H1 (cell line): ENCODE data around the gene ADARB2. TPM values are rescaled to one million over a fixed set of nuclear protein-coding genes. Genes with fewer than 3 reads are reported as not detected.

ENCODE experiments used
- CTCF ChIA-PET: fragments of 300-600 bp; sonication (Branson Sonifier 250); formaldehyde crosslinking; loops from one replicate; lab custom pipeline; 2021; ENCODE audit not compliant: partially characterized antibody; lab: Charles Lee
- POLR2A ChIA-PET: fragments of 300-600 bp; sonication (Branson Sonifier 250); formaldehyde crosslinking; loops from one replicate; lab custom pipeline; 2021; ENCODE audit warnings: inconsistent platforms; ENCODE audit not compliant: partially characterized antibody; lab: Charles Lee
- DNase-seq, 2 experiments: peaks; one replicate each; pipeline versions ENCODE4 v3.0.0 to v3.0.0-alpha.2; 2010 to 2022; ENCODE audit warnings: low spot score in 2 of 2, low read depth in 1 of 2, mixed read lengths in 1 of 2
- FAIRE-seq: peaks from 2 replicates; lab custom pipeline; 2011; peaks lifted over from hg19 to GRCh38; lab: Jason Lieb, UNC
- H2AFZ ChIP-seq: 2 replicates; pipeline ENCODE4 v1.8.1; 2012; ENCODE audit warnings: low read length, inconsistent platforms
- H2AK5ac ChIP-seq: 2 replicates; pipeline ENCODE4 v1.6.1; 2013; ENCODE audit warnings: low read depth, low read length
- H2BK120ac ChIP-seq: replicated peaks from 2 replicates; pipeline ENCODE3; 2013; ENCODE audit warnings: low read depth, low read length, inconsistent platforms
- H2BK12ac ChIP-seq: 2 replicates; pipeline ENCODE4 v1.6.1; 2013; ENCODE audit warnings: low read depth, low read length
- H2BK15ac ChIP-seq: 2 replicates; pipeline ENCODE4 v1.6.1; 2013; ENCODE audit warnings: low read length
- H2BK20ac ChIP-seq: 2 replicates; pipeline ENCODE4 v1.6.1; 2013; ENCODE audit warnings: low read length
- H2BK5ac ChIP-seq: 2 replicates; pipeline ENCODE4 v1.6.1; 2013; ENCODE audit warnings: low read depth, low read length
- H3K14ac ChIP-seq: 2 replicates; pipeline ENCODE4 v1.6.1; 2013; ENCODE audit warnings: inconsistent platforms; ENCODE audit not compliant: insufficient read length
- H3K18ac ChIP-seq: 2 replicates; pipeline ENCODE4 v1.6.1; 2013; ENCODE audit warnings: low read length; ENCODE audit errors: extremely low read depth
- H3K23ac ChIP-seq: 2 replicates; pipeline ENCODE4 v1.6.1; 2013; ENCODE audit warnings: inconsistent platforms; ENCODE audit not compliant: insufficient read length
- H3K23me2 ChIP-seq: 2 replicates; pipeline ENCODE4 v1.6.1; 2013; ENCODE audit warnings: low read depth, low read length
- H3K27ac ChIP-seq: 2 replicates; pipeline ENCODE4 v1.6.1; 2011; ENCODE audit warnings: low read depth, low read length, inconsistent platforms
- H3K27me3 ChIP-seq, 4 experiments: replicated peaks in 1 of 4; 1 replicate in 1 of 4; 2 replicates in 3 of 4; pipeline versions ENCODE4 v1.6.1 to v1.8.1; 2011 to 2013; ENCODE audit warnings: low read length in 3 of 4, mild to moderate bottlenecking in 3 of 4, inconsistent platforms in 2 of 4, mixed read lengths in 2 of 4, moderate library complexity in 1 of 4; ENCODE audit not compliant: control insufficient read depth in 3 of 4, insufficient read depth in 3 of 4; ENCODE audit errors: extremely low read depth in 1 of 4
- H3K36me3 ChIP-seq, 4 experiments: 2 replicates each; pipeline versions ENCODE4 v1.6.1 to v1.8.1; 2011 to 2013; ENCODE audit warnings: mild to moderate bottlenecking in 4 of 4, low read length in 3 of 4, moderate library complexity in 2 of 4, control low read depth in 1 of 4, inconsistent platforms in 1 of 4; ENCODE audit not compliant: insufficient read depth in 4 of 4, control insufficient read depth in 2 of 4
- H3K4ac ChIP-seq: replicated peaks from 2 replicates; pipeline ENCODE3; 2013; ENCODE audit warnings: low read length, low read depth, mixed read lengths, inconsistent platforms; ENCODE audit not compliant: insufficient read length
- H3K4me1 ChIP-seq, 4 experiments: replicated peaks in 1 of 4; 1 replicate in 1 of 4; 2 replicates in 3 of 4; pipeline versions ENCODE4 v1.6.1 to v1.8.1; 2011 to 2013; ENCODE audit warnings: low read length in 3 of 4, inconsistent platforms in 2 of 4, mixed read lengths in 1 of 4; ENCODE audit not compliant: insufficient read depth in 4 of 4, control insufficient read depth in 3 of 4
- H3K4me2 ChIP-seq, 2 experiments: 2 replicates each; pipeline versions ENCODE4 v1.6.1 to v1.8.1; 2011 to 2013; ENCODE audit warnings: low read depth in 2 of 2, low read length in 2 of 2, control low read depth in 1 of 2, inconsistent platforms in 1 of 2, mild to moderate bottlenecking in 1 of 2; ENCODE audit not compliant: insufficient read depth in 1 of 2
- H3K4me3 ChIP-seq, 4 experiments: fragments of 200-600, 300-600 bp in 1 of 4; sonication (generic), shearing (Covaris generic), sonication (Bioruptor Twin) in 1 of 4; 2 replicates each; pipeline versions ENCODE4 v1.5.1 to v1.8.1; 2011 to 2016; ENCODE audit warnings: low read length in 4 of 4, low read depth in 3 of 4, control low read depth in 2 of 4, inconsistent platforms in 2 of 4, mild to moderate bottlenecking in 2 of 4, mixed read lengths in 1 of 4, moderate library complexity in 1 of 4; ENCODE audit not compliant: insufficient read depth in 2 of 4; ENCODE audit errors: extremely low read depth in 1 of 4
- H3K56ac ChIP-seq: replicated peaks from 2 replicates; pipeline ENCODE3; 2013; ENCODE audit warnings: low read depth, mild to moderate bottlenecking, mixed read lengths, low read length, inconsistent platforms; ENCODE audit not compliant: insufficient read length
- H3K79me1 ChIP-seq: 2 replicates; pipeline ENCODE4 v1.6.1; 2013; ENCODE audit warnings: low read depth, low read length, control low read depth
- H3K79me2 ChIP-seq, 2 experiments: 2 replicates each; pipeline versions ENCODE4 v1.6.1 to v1.8.1; 2012 to 2013; ENCODE audit warnings: low read length in 2 of 2, mild to moderate bottlenecking in 2 of 2, inconsistent platforms in 1 of 2; ENCODE audit not compliant: insufficient read depth in 2 of 2, control insufficient read depth in 1 of 2
- H3K9ac ChIP-seq, 4 experiments: replicated peaks in 1 of 4; 1 replicate in 1 of 4; 2 replicates in 3 of 4; pipeline versions ENCODE4 v1.6.1 to v1.8.1; 2011 to 2013; ENCODE audit warnings: low read depth in 3 of 4, low read length in 3 of 4, control low read depth in 2 of 4, mild to moderate bottlenecking in 2 of 4, moderate library complexity in 2 of 4, inconsistent platforms in 1 of 4; ENCODE audit errors: extremely low read depth in 1 of 4
- H3K9me3 ChIP-seq, 2 experiments: 2 replicates each; pipeline versions ENCODE4 v1.6.1 to v1.8.1; 2012 to 2013; ENCODE audit warnings: mild to moderate bottlenecking in 2 of 2, moderate library complexity in 2 of 2, control low read depth in 1 of 2, inconsistent platforms in 1 of 2, low read depth in 1 of 2, low read length in 1 of 2, mixed read lengths in 1 of 2; ENCODE audit not compliant: insufficient read depth in 2 of 2
- H4K20me1 ChIP-seq, 2 experiments: replicated peaks in 1 of 2; 2 replicates each; pipeline versions ENCODE3 to v1.8.1; 2011 to 2013; ENCODE audit warnings: inconsistent platforms in 2 of 2, low read length in 2 of 2, mild to moderate bottlenecking in 1 of 2; ENCODE audit not compliant: insufficient read depth in 2 of 2, control insufficient read depth in 1 of 2
- H4K5ac ChIP-seq: 2 replicates; pipeline ENCODE4 v1.6.1; 2013; ENCODE audit warnings: low read length, low read depth, mixed read lengths, inconsistent platforms; ENCODE audit not compliant: insufficient read length
- H4K8ac ChIP-seq: 2 replicates; pipeline ENCODE4 v1.8.0; 2013; ENCODE audit warnings: mild to moderate bottlenecking, moderate library complexity, low read length, inconsistent platforms; ENCODE audit not compliant: insufficient read depth; ENCODE audit errors: extremely low read depth
- H4K91ac ChIP-seq: replicated peaks from 2 replicates; pipeline ENCODE3; 2013; ENCODE audit warnings: low read length, mixed read lengths, inconsistent platforms; ENCODE audit not compliant: insufficient read length
- ASH2L ChIP-seq: fragments of 200-600, 300-600 bp; sonication (generic); IDR thresholded peaks from one replicate; pipeline ENCODE4 v1.7.1; 2017; ENCODE audit warnings: low read length
- BCL11A ChIP-seq, 2 experiments: IDR thresholded peaks; one replicate each; pipeline ENCODE4 v1.6.1; 2011; ENCODE audit warnings: low read depth in 2 of 2, low read length in 2 of 2, mild to moderate bottlenecking in 2 of 2
- CEBPB ChIP-seq: IDR thresholded peaks from 2 replicates; pipeline ENCODE4 v1.6.1; 2012; ENCODE audit warnings: low read depth, low read length
- CTBP2 ChIP-seq: IDR thresholded peaks from 2 replicates; pipeline ENCODE4 v1.7.0; 2011; ENCODE audit warnings: borderline replicate concordance, mild to moderate bottlenecking, moderate library complexity, mixed read lengths, low read length; ENCODE audit not compliant: insufficient read depth, insufficient read length
- HDAC2 ChIP-seq, 2 experiments: fragments of 300-600 bp in 1 of 2; sonication (generic) in 1 of 2; IDR thresholded peaks; 2 replicates each; pipeline ENCODE4 v1.6.1; 2011 to 2012; ENCODE audit warnings: low read depth in 2 of 2, low read length in 2 of 2, mild to moderate bottlenecking in 2 of 2, moderate library complexity in 2 of 2, borderline replicate concordance in 1 of 2, inconsistent platforms in 1 of 2
- KDM1A ChIP-seq: fragments of 200-600, 300-600 bp; sonication (generic); IDR thresholded peaks from 2 replicates; pipeline ENCODE4 v1.7.1; 2016; ENCODE audit warnings: mild to moderate bottlenecking, low read length, borderline replicate concordance
- NRF1 ChIP-seq: IDR thresholded peaks from 2 replicates; pipeline ENCODE4 v1.6.1; 2011; ENCODE audit warnings: mild to moderate bottlenecking, low read depth, low read length, improper control_type of control experiment
- PHF8 ChIP-seq: fragments of 200-600 bp; sonication (generic); conservative IDR thresholded peaks from 2 replicates; pipeline ENCODE4 v1.7.1; 2012; ENCODE audit warnings: low read depth, mild to moderate bottlenecking, inconsistent platforms, low read length, moderate library complexity
- POLR2AphosphoS5 ChIP-seq: IDR thresholded peaks from 2 replicates; pipeline ENCODE4 v1.6.1; 2011; ENCODE audit warnings: low read depth, low read length
- RFX5 ChIP-seq: IDR thresholded peaks from 2 replicates; pipeline ENCODE4 v1.6.1; 2011; ENCODE audit warnings: low read depth, low read length, improper control_type of control experiment, borderline replicate concordance
- SRF ChIP-seq: IDR thresholded peaks from 2 replicates; pipeline ENCODE4 v1.6.1; 2011; ENCODE audit warnings: mild to moderate bottlenecking, low read depth, low read length, moderate library complexity
- TEAD4 ChIP-seq: IDR thresholded peaks from 2 replicates; pipeline ENCODE4 v1.6.1; 2012; ENCODE audit warnings: low read depth, low read length, inconsistent platforms, mixed read lengths
- YY1 ChIP-seq: IDR thresholded peaks from 2 replicates; pipeline ENCODE4 v1.6.1; 2011; ENCODE audit warnings: low read depth, mild to moderate bottlenecking, low read length
- ZNF274 ChIP-seq: IDR thresholded peaks from 2 replicates; pipeline ENCODE4 v1.7.0; 2012; ENCODE audit warnings: low read length, borderline replicate concordance; ENCODE audit errors: extremely low read depth
- WGBS, 2 experiments: shearing (Covaris generic) in 1 of 2; methylation state at CpG; one replicate each; pipeline versions ENCODE4 v1.1.6 to v1.1.7; 2013 to 2015; ENCODE audit warnings: low lambda C conversion rate in 2 of 2, mixed read lengths in 2 of 2, inconsistent platforms in 1 of 2, low coverage in 1 of 2, missing lambda C conversion rate in 1 of 2; ENCODE audit not compliant: insufficient replicate concordance in 2 of 2, insufficient coverage in 1 of 2, insufficient read length in 1 of 2; ENCODE audit errors: extremely low coverage in 1 of 2, missing lambda C conversion rate in 1 of 2; 5-methylcytosine and 5-hydroxymethylcytosine counted together
- polyA plus RNA-seq, 7 experiments: library from polyadenylated mRNA; depleted of rRNA in 3 of 7; stranded (reverse) in 5 of 7; unstranded in 2 of 7; fragments of >200 nt in 5 of 7; fragments of 200-250 nt in 2 of 7; gene quantifications; 1 replicate in 5 of 7; 2 replicates in 1 of 7; 4 replicates in 1 of 7; pipeline versions ENCODE4 v1.2.1 to v1.2.3, GENCODE V29; 2011 to 2013; ENCODE audit warnings: missing spikeins in 2 of 7, mixed read lengths in 2 of 7
- total RNA-seq: library from RNA; stranded (reverse); fragmentation: NEBNext Ultra II Directional; extraction: Animal tissue kit (Norgen Biotek cat#: 25700); gene quantifications from 2 replicates; pipeline ENCODE4 v1.2.1, GENCODE V29; 2021
- TF ChIP-seq, protein P1 (sequence below): IDR thresholded peaks from 2 replicates; pipeline ENCODE4 v1.6.1; 2012; ENCODE audit warnings: inconsistent platforms

ADARB2 gene
- total and polyA plus RNA-seq, 2 of the 8 experiments (the other 6 are each of a cell fraction or from before 2014, with no cell fraction given): 2.2 to 2.8 TPM

DNA sequence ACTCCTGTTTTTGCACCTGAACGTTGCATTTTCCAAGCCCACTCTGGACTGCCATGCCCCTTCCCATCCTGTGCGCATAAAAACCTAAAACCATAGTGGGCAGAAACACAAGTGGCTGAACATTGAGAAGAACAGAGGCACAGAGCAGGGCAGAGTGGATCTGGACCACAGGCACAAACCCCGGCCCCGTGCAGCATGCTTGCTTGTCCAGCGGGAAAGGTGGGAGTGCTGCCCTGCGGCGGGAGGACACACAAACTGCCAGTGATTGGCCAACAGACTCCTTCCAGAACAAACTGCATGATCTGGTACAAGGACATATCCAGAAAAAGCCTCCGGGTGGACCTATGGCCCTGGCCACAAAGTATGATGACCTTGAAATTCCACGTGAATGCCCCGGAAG, 42.5 kb upstream of the ADARB2 start:
- H3K18ac ChIP-seq: no peak overlapping the region
- H3K14ac ChIP-seq: no peak overlapping the region
- no peak overlapping the region for H3K56ac ChIP-seq
- no peaks in the 10 kb centered on the region for H3K79me1 ChIP-seq
- H3K27me3 ChIP-seq: no peaks in the 10 kb centered on the region
- H3K4me1 ChIP-seq: peaks cover 0 to 6% (median 1%) of the 10 kb centered on the region in 4 experiments; a peak in 3 of 7 replicates
- CTCF ChIA-PET: interaction anchor here (1.1 kb wide), 1 partner anchor 10 kb away, joined by 4 read pairs; no protein-coding TSS in a partner anchor
- no peak overlapping the region for H2BK120ac ChIP-seq
- no peak overlapping the region for H2AFZ ChIP-seq
- H3K9me3 ChIP-seq: peaks cover 14 to 19% of the 10 kb centered on the region in 2 experiments
- H4K8ac ChIP-seq: no peak overlapping the region
- H2BK15ac ChIP-seq: no peak overlapping the region
- no peak overlapping the region for H4K5ac ChIP-seq
- H4K91ac ChIP-seq: no peak overlapping the region
- H3K9ac ChIP-seq: no peak overlapping the region
- no peak overlapping the region for H3K27ac ChIP-seq
- no peaks in the 10 kb centered on the region for H3K79me2 ChIP-seq
- H3K23ac ChIP-seq: no peak overlapping the region
- no peak overlapping the region for H3K4me3 ChIP-seq
- FAIRE-seq (no peak), DNase-seq (no peak)
- 0 out of 2 replicates have a peak overlapping the region, but pooled peaks have one; percentile 13 for H2BK20ac ChIP-seq
- no peak overlapping the region for H2BK12ac ChIP-seq
- WGBS, 2 experiments: 95% methylated on average over 10 of the region's 10 CpGs; no CpG with 5 or more reads in 1 of the 2 experiments
- H2BK5ac ChIP-seq: no peak overlapping the region
- H2AK5ac ChIP-seq: no peak overlapping the region
- H3K4ac ChIP-seq: no peak overlapping the region
- no peak overlapping the region for H3K4me2 ChIP-seq
- POLR2A ChIA-PET: no interaction called here
- H4K20me1 ChIP-seq: no peaks in the 10 kb centered on the region
- H3K23me2 ChIP-seq: no peaks in the 10 kb centered on the region
- H3K36me3 ChIP-seq: peaks cover 0 to 5% (median 0%) of the 10 kb centered on the region in 4 experiments; a peak in 2 of 8 replicates
- TF ChIP-seq ASH2L (no peak), PHF8 (no peak), ZNF274 (no peak), TEAD4 (no peak), CEBPB (no peak), BCL11A (IDR thresholded peaks at IDR 0.05; ENCODE audit: low read depth in 2 of 2, low read length in 2 of 2) (no peak), CTBP2 (no peak), KDM1A (no peak), SRF (no peak), YY1 (no peak), HDAC2 (IDR thresholded peaks at IDR 0.05; ENCODE audit: borderline replicate concordance in 1 of 2, low read depth in 2 of 2, low read length in 2 of 2) (no peak), POLR2AphosphoS5 (no peak), NRF1 (no peak), RFX5 (no peak)
- TF ChIP-seq, protein P1, sequence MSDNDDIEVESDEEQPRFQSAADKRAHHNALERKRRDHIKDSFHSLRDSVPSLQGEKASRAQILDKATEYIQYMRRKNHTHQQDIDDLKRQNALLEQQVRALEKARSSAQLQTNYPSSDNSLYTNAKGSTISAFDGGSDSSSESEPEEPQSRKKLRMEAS: no peak
